ENCODE data around the gene FHIT.

FHIT gene

DNA sequence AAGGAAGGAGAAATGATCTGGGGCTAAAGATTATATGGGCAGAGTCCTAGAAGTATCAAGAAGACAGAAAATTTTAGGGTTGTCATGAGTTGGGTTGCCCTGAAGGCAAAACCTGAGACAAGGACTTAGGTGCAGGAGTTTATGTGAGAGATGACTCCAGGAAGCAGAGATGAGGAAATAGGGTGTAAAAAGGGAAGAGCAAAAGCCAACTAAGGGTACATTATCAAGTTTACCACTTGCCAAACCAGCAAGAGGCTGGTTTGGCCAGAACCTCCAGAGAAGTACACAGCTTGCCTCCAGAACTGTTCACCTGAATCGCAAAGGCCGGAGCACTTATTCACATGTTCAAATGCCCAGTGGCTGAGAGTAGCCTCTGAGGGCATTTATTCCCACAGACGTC is 116.7 kb downstream of the FHIT start:
- Mint-ChIP-seq H3K36me3 (ENCODE audit: low read depth) (no peaks in the 10 kb centered on the region), H3K9me3 (no peaks in the 10 kb centered on the region), H3K27ac (no peak overlapping the region), H3K4me3 (no peak overlapping the region), H3K27me3 (ENCODE audit: low read depth) (no peaks in the 10 kb centered on the region), H3K4me1 (no peaks in the 10 kb centered on the region)
- TF ChIP-seq CTCF (IDR thresholded peaks at IDR 0.05; ENCODE audit: unreplicated experiment in 3 of 3) = no peak

DNA sequence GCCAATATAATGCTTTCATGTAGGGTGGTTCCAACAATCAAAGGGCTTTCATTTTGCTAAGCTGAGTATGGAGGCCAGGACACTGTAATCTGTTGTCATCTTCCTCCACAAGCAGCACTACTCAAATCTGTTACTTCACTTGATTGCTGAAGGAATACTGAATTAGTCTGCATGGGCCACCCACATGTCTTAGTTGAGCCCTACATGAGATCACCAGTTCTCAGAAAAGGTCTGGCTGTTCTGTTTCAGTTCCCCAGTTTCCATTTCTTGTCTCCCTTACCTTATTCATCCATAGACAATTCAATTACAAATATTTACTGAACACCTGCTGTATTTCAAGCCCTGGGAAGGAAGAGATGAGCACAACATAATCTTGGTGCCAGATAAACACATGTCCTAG is 119.2 kb downstream of the FHIT start:
- TF ChIP-seq CTCF (IDR thresholded peaks at IDR 0.05; ENCODE audit: unreplicated experiment in 3 of 3) = no peak
- H3K4me1 Mint-ChIP-seq = no peaks in the 10 kb centered on the region

GRCh38 chr3:61118830-61119229 is 132.4 kb downstream of the FHIT start:
- no peak for TF ChIP-seq CTCF (IDR thresholded peaks at IDR 0.05; ENCODE audit: unreplicated experiment in 3 of 3)
- no peaks in the 10 kb centered on the region for H3K4me1 Mint-ChIP-seq
- H3K27ac Mint-ChIP-seq = no peak overlapping the region
- H3K9me3 Mint-ChIP-seq = peaks cover 23% of the 10 kb centered on the region
- peaks cover 15% of the 10 kb centered on the region for H3K36me3 Mint-ChIP-seq (ENCODE audit: low read depth)
- H3K4me3 Mint-ChIP-seq = no peak overlapping the region
- no peaks in the 10 kb centered on the region for H3K27me3 Mint-ChIP-seq (ENCODE audit: low read depth)

More for the DNA sequence above, 119.2 kb downstream of the FHIT start:
- no peak overlapping the region for H3K4me3 Mint-ChIP-seq
- no peaks in the 10 kb centered on the region for H3K27me3 Mint-ChIP-seq (ENCODE audit: low read depth)
- no peaks in the 10 kb centered on the region for H3K36me3 Mint-ChIP-seq (ENCODE audit: low read depth)
- no peak overlapping the region for H3K27ac Mint-ChIP-seq
- no peaks in the 10 kb centered on the region for H3K9me3 Mint-ChIP-seq

DNA sequence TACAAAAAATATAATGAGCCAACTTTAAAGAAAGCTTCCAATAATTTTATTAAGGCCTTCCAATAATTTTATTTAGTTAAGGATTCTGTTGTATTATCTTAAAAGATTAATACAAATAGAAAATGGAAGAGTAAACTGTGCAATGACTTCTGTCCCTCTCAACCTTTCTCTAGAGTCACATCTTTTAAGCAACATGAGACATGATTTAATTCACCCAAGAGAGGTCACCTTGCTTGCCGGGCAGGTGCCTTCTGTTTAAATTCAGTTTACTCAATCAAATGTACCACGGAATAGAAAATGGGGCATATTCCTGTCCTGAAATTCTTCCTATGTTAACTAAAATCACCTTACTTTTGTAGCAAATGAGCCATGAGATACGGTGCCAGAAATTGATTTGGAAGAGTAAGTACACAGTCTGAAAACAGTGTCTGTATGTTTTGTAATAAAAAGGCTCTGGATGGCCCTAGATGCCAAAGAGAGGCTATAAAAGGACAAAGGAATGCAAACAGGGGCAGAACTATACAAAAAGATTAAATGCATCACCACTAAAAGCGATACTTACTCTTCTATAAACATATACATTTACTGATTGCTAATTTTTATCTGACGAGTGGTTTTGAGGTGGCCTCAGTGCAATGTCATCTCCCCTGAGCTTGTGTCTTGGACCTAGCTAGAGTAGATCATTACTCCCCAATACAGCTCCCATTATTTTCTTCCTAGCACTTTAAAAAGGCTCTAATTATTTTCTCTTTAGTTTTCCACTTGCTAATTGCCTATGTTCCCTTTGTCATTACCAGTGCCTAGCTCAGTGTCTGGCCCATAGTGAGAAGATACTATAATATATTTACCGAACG is 134.0 kb downstream of the FHIT start:
- Mint-ChIP-seq H3K27ac (no peak overlapping the region), H3K36me3 (ENCODE audit: low read depth) (peaks cover 14% of the 10 kb centered on the region), H3K4me1 (no peaks in the 10 kb centered on the region), H3K9me3 (peaks cover 21% of the 10 kb centered on the region), H3K4me3 (no peak overlapping the region), H3K27me3 (ENCODE audit: low read depth) (no peaks in the 10 kb centered on the region)
- TF ChIP-seq CTCF (IDR thresholded peaks at IDR 0.05; ENCODE audit: unreplicated experiment in 3 of 3) = no peak

DNA sequence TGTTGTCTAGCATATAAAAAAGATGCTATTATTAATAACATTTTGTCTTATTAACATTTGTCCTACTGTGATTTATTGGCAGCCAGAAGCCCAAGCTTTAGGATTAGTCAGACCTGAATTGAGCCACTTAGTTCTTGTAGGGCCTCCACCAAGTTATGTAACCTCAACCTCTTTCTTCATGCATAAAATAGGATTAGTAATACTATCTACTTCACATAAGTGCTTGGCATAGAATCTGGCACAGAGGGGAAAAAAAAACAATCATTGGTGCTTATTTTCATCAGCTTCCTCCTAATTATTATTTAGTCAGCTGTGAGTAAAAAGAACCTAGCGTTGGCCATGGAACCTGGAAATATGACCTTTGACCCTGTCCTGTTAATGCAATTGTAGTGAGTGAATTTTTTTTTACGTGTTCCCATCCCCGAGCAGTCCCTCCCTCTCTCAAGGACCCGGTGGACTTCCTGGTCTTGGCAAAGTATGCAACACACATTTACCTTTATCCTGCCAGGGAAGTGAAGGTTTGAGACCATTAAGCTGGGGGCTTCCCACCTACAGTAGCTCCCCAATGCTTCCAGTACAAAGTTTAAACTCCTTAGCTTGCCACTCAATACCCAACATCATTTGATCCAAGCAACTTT is 136.8 kb downstream of the FHIT start:
- H3K4me1 Mint-ChIP-seq = no peaks in the 10 kb centered on the region
- peaks cover under 1% of the 10 kb centered on the region for H3K9me3 Mint-ChIP-seq
- no peaks in the 10 kb centered on the region for H3K36me3 Mint-ChIP-seq (ENCODE audit: low read depth)
- H3K4me3 Mint-ChIP-seq = no peak overlapping the region
- H3K27me3 Mint-ChIP-seq (ENCODE audit: low read depth) = peaks cover 2% of the 10 kb centered on the region
- no peak overlapping the region for H3K27ac Mint-ChIP-seq
- TF ChIP-seq CTCF (IDR thresholded peaks at IDR 0.05; ENCODE audit: unreplicated experiment in 3 of 3) = no peak

Data from nephron (organoid).